ENCODE results near the gene SLC38A7.

- TF ChIP-seq CTCF (IDR thresholded peaks at IDR 0.05) (no peak), POLR2AphosphoS5 (IDR thresholded peaks at IDR 0.05; ENCODE audit: low read depth, low read length) (no peak)
These were observed 5.9 kb downstream of the SLC38A7 start for GRCh38 chr16:58678716-58679115.

All from Panc1 (cell line).